GM23248 (cell line): Measurements from ENCODE around the gene MT1F. TPM values are rescaled to one million over a fixed set of nuclear protein-coding genes. Genes with fewer than 3 reads are reported as not detected.

Source experiments
- DNase-seq: peaks from one replicate; pipeline ENCODE4 v3.0.0-alpha.2; 2015
- H2AFZ ChIP-seq: fragments of 200-600 bp; sonication (generic); 2 replicates; pipeline ENCODE4 v1.6.1; 2016; ENCODE audit warnings: antibody characterized with exemption
- H3F3A ChIP-seq: fragments of 200-600 bp; sonication (generic); 2 replicates; pipeline ENCODE4 v1.6.1; 2016; ENCODE audit warnings: mild to moderate bottlenecking, antibody characterized with exemption, mixed run types; ENCODE audit not compliant: insufficient read depth
- H3K27ac ChIP-seq: fragments of 200-600 bp; sonication (generic); 2 replicates; pipeline ENCODE4 v1.5.1; 2016; ENCODE audit warnings: mild to moderate bottlenecking
- H3K27me3 ChIP-seq: fragments of 200-600 bp; sonication (generic); replicated peaks from 2 replicates; pipeline ENCODE4 v1.6.1; 2016; ENCODE audit warnings: mild to moderate bottlenecking; ENCODE audit not compliant: insufficient read depth
- H3K36me3 ChIP-seq: fragments of 200-600 bp; sonication (generic); 2 replicates; pipeline ENCODE4 v1.6.1; 2016; ENCODE audit warnings: low read depth, mild to moderate bottlenecking
- H3K4me1 ChIP-seq: fragments of 200-600 bp; sonication (generic); 2 replicates; pipeline ENCODE4 v1.6.1; 2016; ENCODE audit warnings: mild to moderate bottlenecking; ENCODE audit not compliant: insufficient read depth
- H3K4me2 ChIP-seq: fragments of 200-600 bp; sonication (generic); one replicate; pipeline ENCODE4 v1.6.1; 2016; ENCODE audit warnings: mild to moderate bottlenecking; ENCODE audit not compliant: unreplicated experiment
- H3K4me3 ChIP-seq: fragments of 200-600 bp; sonication (generic); 2 replicates; pipeline ENCODE4 v1.5.1; 2016; ENCODE audit warnings: mild to moderate bottlenecking
- H3K79me2 ChIP-seq: fragments of 200-600 bp; sonication (generic); 2 replicates; pipeline ENCODE4 v1.6.1; 2016; ENCODE audit warnings: mild to moderate bottlenecking; ENCODE audit not compliant: insufficient read depth
- H3K9ac ChIP-seq: fragments of 200-600 bp; sonication (generic); 2 replicates; pipeline ENCODE4 v1.6.1; 2016; ENCODE audit warnings: mild to moderate bottlenecking
- H3K9me2 ChIP-seq: fragments of 200-600 bp; sonication (generic); 2 replicates; pipeline ENCODE4 v1.6.1; 2016; ENCODE audit warnings: mixed run types, mild to moderate bottlenecking, moderate library complexity; ENCODE audit not compliant: insufficient read depth
- H3K9me3 ChIP-seq: fragments of 200-600 bp; sonication (generic); one replicate; pipeline ENCODE4 v1.6.1; 2017; ENCODE audit warnings: low read depth
- H4K20me1 ChIP-seq: fragments of 200-600 bp; sonication (generic); 2 replicates; pipeline ENCODE4 v1.6.0; 2016; ENCODE audit not compliant: insufficient read depth
- EZH2 ChIP-seq: fragments of 200-600 bp; sonication (generic); IDR thresholded peaks from 2 replicates; pipeline ENCODE4 v1.6.1; 2018; ENCODE audit warnings: antibody characterized with exemption, mild to moderate bottlenecking; ENCODE audit not compliant: insufficient read depth, poor library complexity, severe bottlenecking
- EZH2phosphoT487 ChIP-seq: fragments of 200-600 bp; sonication (generic); IDR thresholded peaks from 2 replicates; pipeline ENCODE4 v1.6.1; 2018; ENCODE audit warnings: antibody characterized with exemption, moderate library complexity, mild to moderate bottlenecking, low read depth; ENCODE audit not compliant: insufficient read depth
- WGBS, 2 experiments: methylation state at CpG; one replicate each; pipeline ENCODE4 v1.1.6; 2015 to 2017; ENCODE audit warnings: low lambda C conversion rate in 2 of 2, low coverage in 1 of 2; ENCODE audit errors: missing lambda C conversion rate in 2 of 2; 5-methylcytosine and 5-hydroxymethylcytosine counted together
- in situ Hi-C: fragments of 300-500 bp; cut with MboI; formaldehyde crosslinking; loops from 2 replicates; pipeline ENCODE4 v1.15.0; 2020
- polyA plus RNA-seq: library from polyadenylated mRNA; unstranded; fragments of >200 nt; fragmentation: Nextera tagmentation; extraction: Ambion mirVana; gene quantifications from 2 replicates; pipeline ENCODE4 v1.2.1, GENCODE V29; 2016
- total RNA-seq: library from RNA; depleted of rRNA; stranded (reverse); fragments of >200 nt; shearing (Covaris generic); gene quantifications from 2 replicates; pipeline ENCODE4 v1.2.3, GENCODE V29; 2014

MT1F gene
- total and polyA plus RNA-seq, 2 experiments from 2014 or later = 1.1 to 4.5 TPM

GRCh38 chr16:56645838-56646237 is 11.9 kb upstream of the MT1F start:
- DNase-seq = no peak
- Histone ChIP-seq H3K4me1 (no peaks in the 10 kb centered on the region), H3K9me2 (no peaks in the 10 kb centered on the region), H3K9ac (no peak overlapping the region), H3K4me3 (no peak overlapping the region), H3K4me2 (no peak overlapping the region), H3K27me3 (peaks cover 12% of the 10 kb centered on the region), H4K20me1 (no peaks in the 10 kb centered on the region), H3K36me3 (no peaks in the 10 kb centered on the region), H3K9me3 (no peaks in the 10 kb centered on the region), H3K27ac (no peak overlapping the region), H2AFZ (no peak overlapping the region), H3F3A (no peaks in the 10 kb centered on the region), H3K79me2 (no peaks in the 10 kb centered on the region)
- WGBS, 2 experiments = 0% methylated on average over 1 of the region's 1 CpG
- in situ Hi-C loops = no loop called here
- no peak for TF ChIP-seq EZH2phosphoT487
- no peak for TF ChIP-seq EZH2

- Histone ChIP-seq H4K20me1 (no peaks in the 10 kb centered on the region), H3K4me2 (no peak overlapping the region), H3K4me3 (no peak overlapping the region), H3K79me2 (no peaks in the 10 kb centered on the region), H3F3A (no peaks in the 10 kb centered on the region), H3K9me3 (no peaks in the 10 kb centered on the region), H3K4me1 (no peaks in the 10 kb centered on the region), H3K36me3 (no peaks in the 10 kb centered on the region), H3K27ac (no peak overlapping the region), H3K9me2 (no peaks in the 10 kb centered on the region), H3K27me3 (peaks cover 12% of the 10 kb centered on the region), H3K9ac (no peak overlapping the region), H2AFZ (no peak overlapping the region)
- WGBS, 2 experiments = 34 to 42% methylated on average over 22 to 30 of the region's 33 CpGs
- no peak for TF ChIP-seq EZH2phosphoT487
- in situ Hi-C loops = no loop called here
- no peak for DNase-seq
Observed at GRCh38 chr16:56647641-56648431, 9.9 kb upstream of the MT1F start.

GRCh38 chr16:56649271-56649670 is 8.5 kb upstream of the MT1F start:
- Histone ChIP-seq H4K20me1 (no peaks in the 10 kb centered on the region), H3K4me1 (no peaks in the 10 kb centered on the region), H3K9me2 (no peaks in the 10 kb centered on the region), H3K4me3 (no peak overlapping the region), H3K27ac (no peak overlapping the region), H3K9ac (no peak overlapping the region), H3F3A (no peaks in the 10 kb centered on the region), H3K27me3 (peaks cover 12% of the 10 kb centered on the region), H3K36me3 (no peaks in the 10 kb centered on the region), H3K9me3 (no peaks in the 10 kb centered on the region), H3K79me2 (no peaks in the 10 kb centered on the region), H3K4me2 (no peak overlapping the region), H2AFZ (no peak overlapping the region)
- no peak for DNase-seq
- TF ChIP-seq EZH2phosphoT487 = no peak
- TF ChIP-seq EZH2 = no peak
- WGBS, 2 experiments = 82 to 100% methylated on average over 2 of the region's 2 CpGs
- in situ Hi-C loops = no loop called here

GRCh38 chr16:56649820-56650219 is 7.9 kb upstream of the MT1F start:
- H3K36me3 ChIP-seq = no peaks in the 10 kb centered on the region
- H3K9ac ChIP-seq = no peak overlapping the region
- TF ChIP-seq EZH2phosphoT487 = no peak
- no peak for TF ChIP-seq EZH2
- H3F3A ChIP-seq = no peaks in the 10 kb centered on the region
- DNase-seq = no peak
- H4K20me1 ChIP-seq = no peaks in the 10 kb centered on the region
- in situ Hi-C loops = no loop called here
- H3K4me3 ChIP-seq = no peak overlapping the region
- no peak overlapping the region for H3K4me2 ChIP-seq
- H3K9me2 ChIP-seq = no peaks in the 10 kb centered on the region
- WGBS, 2 experiments = 67 to 68% methylated on average over 3 of the region's 3 CpGs
- no peaks in the 10 kb centered on the region for H3K79me2 ChIP-seq
- peaks cover 12% of the 10 kb centered on the region for H3K27me3 ChIP-seq
- H3K4me1 ChIP-seq = no peaks in the 10 kb centered on the region
- H2AFZ ChIP-seq = no peak overlapping the region
- no peaks in the 10 kb centered on the region for H3K9me3 ChIP-seq
- no peak overlapping the region for H3K27ac ChIP-seq
